Muscle of back (tissue), 11 donors: Measurements from ENCODE around the gene SRC. TPM values are rescaled to one million over a fixed set of nuclear protein-coding genes. Genes with fewer than 3 reads are reported as not detected.

Source experiments
- DNase-seq, 3 donors: peaks; one replicate each; pipeline versions ENCODE4 v3.0.0 to v3.0.0-alpha.2; 2013
- polyA plus RNA-seq, 10 donors: library from polyadenylated mRNA; unstranded; fragments of 120-200 nt; gene quantifications; one replicate each; pipeline ENCODE4 v1.2.1, GENCODE V29; 2013; ENCODE audit not compliant: insufficient read length in 10 of 10

SRC gene
- polyA plus RNA-seq, 10 donors: 11.8 to 18.7 (median 14.2) TPM

- DNase-seq: no peak
Measured at GRCh38 chr20:37381621-37382471, 35.9 kb downstream of the SRC start.

GRCh38 chr20:37382482-37383120 lies 36.7 kb downstream of the SRC start:
- no peak for DNase-seq

- no peak for DNase-seq
Measured at GRCh38 chr20:37383229-37383989, 37.5 kb downstream of the SRC start.

- DNase-seq: peak; percentile 52 to 91 (median 80)
Measured at GRCh38 chr20:37384683-37385174, 38.8 kb downstream of the SRC start.

GRCh38 chr20:37385176-37385575 lies 39.2 kb downstream of the SRC start:
- no peak for DNase-seq

- no peak for DNase-seq
Measured at GRCh38 chr20:37385659-37386504, 39.9 kb downstream of the SRC start.

- no peak for DNase-seq
Measured at GRCh38 chr20:37386505-37387251, 40.7 kb downstream of the SRC start.

- DNase-seq: no peak
Measured at GRCh38 chr20:37387519-37388269, 41.8 kb downstream of the SRC start.

GRCh38 chr20:37388831-37389230 lies 42.9 kb downstream of the SRC start:
- no peak for DNase-seq

GRCh38 chr20:37389241-37389747 lies 43.4 kb downstream of the SRC start:
- no peak for DNase-seq

GRCh38 chr20:37389844-37390275 lies 43.9 kb downstream of the SRC start:
- no peak for DNase-seq

- DNase-seq: no peak
Measured at GRCh38 chr20:37390503-37390890, 44.6 kb downstream of the SRC start.

- no peak for DNase-seq
Measured at GRCh38 chr20:37390891-37391525, 45.1 kb downstream of the SRC start.

- no peak for DNase-seq
Measured at GRCh38 chr20:37392441-37393195, 46.7 kb downstream of the SRC start.

- no peak for DNase-seq
Measured at GRCh38 chr20:37393196-37393862, 47.4 kb downstream of the SRC start.

GRCh38 chr20:37393863-37394542 lies 48.1 kb downstream of the SRC start:
- DNase-seq: no peak
